Activated CD4-positive, CD25-positive, alpha-beta regulatory T cell treated with anti-CD3 and anti-CD28 coated beads, Interleukin-2, amount 50 U/mL, for 16 hours (primary cell): Measurements from ENCODE around the gene GABBR2.
"Not testable (repeated sequence)": the region's sequence is repeated elsewhere in the genome, so short reads cannot be mapped to it uniquely, and the experiment has no call there.

Source experiments
- DNase-seq: peaks from one replicate; pipeline ENCODE4 v3.0.0-alpha.2; 2020; ENCODE audit warnings: low read depth, low spot score

Gene GABBR2

GRCh38 chr9:98596486-98596885 is 112.2 kb downstream of the GABBR2 start:
- DNase-seq: no peak

DNA sequence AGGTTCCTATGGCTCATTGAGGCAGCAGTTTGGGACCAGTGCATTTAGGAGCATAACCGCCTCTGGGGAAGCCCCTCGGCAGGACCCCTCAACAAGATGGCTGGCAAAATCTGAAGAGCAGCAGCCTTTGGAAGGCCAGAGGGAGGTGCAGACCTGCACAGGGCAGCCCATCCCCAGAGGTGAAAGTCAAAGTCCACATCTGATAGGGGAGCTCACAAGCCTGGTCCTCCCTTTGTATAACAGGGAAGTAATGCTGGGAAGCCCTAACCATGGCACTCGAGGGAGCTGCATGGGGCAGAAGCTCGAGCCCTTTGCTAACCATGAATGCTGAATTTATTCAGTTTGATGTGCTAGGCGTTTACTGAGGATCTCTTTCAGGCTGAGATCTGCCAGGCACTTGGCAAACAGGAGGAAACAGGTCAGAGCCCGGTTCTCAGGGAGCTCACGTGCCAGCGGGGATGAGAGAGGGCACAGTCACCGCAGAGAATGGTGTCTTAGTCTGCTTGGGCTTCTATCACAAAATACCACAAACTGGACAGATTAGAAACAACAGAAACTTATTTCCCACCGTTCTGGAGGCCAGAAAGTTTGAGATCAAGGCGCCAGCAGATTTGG is 114.1 kb downstream of the GABBR2 start:
- DNase-seq: no peak

- DNase-seq: no peak
Measured at GRCh38 chr9:98593354-98594253, 115.1 kb downstream of the GABBR2 start.

DNA sequence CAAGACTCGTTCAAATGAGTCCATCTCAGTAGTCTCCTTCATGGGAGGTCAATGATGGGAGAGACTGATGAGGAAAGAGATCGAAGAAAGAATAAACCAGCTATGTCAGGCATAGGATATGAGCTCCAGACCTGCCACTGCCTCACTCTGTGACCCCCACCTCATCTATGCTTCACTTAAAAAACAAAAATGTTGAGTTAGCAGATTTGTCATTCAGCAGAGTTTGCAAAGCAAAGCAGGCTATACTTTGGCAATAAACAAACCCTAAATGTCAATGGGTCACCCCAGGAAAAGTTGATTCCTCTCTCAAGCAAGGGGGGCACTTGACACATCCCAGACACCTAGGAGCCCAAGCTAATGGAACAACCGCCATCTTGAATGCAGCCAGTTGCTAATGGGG is 117.0 kb downstream of the GABBR2 start:
- DNase-seq: no peak

- no peak for DNase-seq
Measured at GRCh38 chr9:98590101-98590500, 118.6 kb downstream of the GABBR2 start.

DNA sequence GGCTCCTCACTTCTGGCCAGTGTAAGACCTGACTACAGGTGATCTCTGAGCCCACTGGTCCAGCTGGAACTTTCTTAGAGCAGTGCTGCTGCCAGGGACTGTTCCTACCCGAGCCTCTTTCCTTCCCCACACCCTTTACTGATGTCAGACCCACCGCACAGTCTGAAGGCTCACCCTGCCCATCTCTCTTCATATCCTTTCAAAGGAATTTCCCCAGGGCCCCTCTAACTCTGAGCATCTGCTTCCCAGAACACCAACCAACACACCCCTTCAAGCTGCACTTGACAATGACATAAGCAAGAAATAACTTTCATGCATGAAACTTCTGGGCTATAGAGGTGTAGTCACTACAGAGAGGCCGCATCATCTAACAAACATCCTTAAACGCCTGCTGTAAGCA is 119.6 kb downstream of the GABBR2 start:
- no peak for DNase-seq

DNA sequence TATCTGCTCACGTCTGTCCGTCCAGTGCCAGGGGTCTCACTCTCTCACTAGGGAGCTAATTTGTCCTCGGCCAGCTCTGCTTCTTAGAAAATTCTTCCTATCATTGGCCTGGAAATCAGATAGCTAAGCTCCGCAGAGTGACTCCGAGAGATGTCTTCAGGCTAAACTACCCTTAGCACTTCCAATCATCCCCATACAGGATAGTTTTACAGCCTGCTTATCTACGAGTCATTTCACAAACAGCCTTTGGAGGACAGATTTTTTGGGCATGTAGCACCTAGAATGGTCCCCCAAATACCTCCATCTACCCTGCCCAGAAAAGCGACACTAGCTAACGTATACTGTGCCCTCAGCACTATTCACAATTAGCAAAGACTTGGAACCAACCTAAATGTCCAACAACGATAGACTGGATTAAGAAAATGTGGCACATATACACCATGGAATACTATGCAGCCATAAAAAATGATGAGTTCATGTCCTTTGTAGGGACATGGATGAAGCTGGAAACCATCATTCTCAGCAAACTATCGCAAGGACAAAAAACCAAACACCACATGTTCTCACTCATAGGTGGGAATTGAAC is 123.8 kb downstream of the GABBR2 start:
- not testable (repeated sequence) for DNase-seq

GRCh38 chr9:98584059-98584458 is 124.7 kb downstream of the GABBR2 start:
- DNase-seq: no peak

DNA sequence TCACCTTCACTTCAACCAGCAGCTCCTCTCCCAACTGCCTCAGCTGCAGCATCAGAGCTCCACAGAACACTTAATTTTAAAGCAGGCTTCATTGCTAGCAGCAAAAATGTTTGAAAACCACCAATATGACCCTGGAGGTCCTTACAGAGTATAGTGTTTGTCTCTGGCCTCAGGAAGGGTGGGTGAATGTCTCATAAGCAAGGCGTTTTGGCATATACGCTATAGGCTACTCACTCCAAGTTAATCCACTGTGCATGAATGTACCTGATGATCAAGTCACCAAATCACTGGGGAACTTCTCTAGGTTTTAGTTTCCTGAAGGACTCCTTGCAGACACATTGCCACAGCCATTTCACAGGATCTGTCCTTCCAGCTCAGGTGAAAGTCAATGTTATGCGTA is 125.3 kb downstream of the GABBR2 start:
- no peak for DNase-seq

- no peak for DNase-seq
Measured at GRCh38 chr9:98580956-98581355, 127.8 kb downstream of the GABBR2 start.

DNA sequence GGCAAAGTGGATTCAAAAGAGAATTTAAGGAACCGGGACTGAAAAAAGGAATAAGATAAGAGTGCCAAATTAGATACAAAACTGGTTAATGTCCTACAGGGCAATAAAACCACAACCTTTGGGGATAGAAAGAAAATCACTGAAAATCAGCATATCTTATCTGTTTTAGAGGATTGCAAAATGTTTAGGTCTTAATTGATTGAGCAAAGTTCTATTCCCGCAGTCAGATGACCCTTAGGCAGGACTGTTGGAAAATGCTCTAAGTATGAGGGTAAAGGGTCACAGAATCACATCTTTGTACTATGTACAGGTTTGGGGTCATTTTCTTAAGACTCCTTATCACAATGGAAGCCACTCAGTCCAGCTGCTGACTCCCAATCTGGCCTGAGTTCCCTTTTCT is 129.0 kb downstream of the GABBR2 start:
- DNase-seq: no peak

DNA sequence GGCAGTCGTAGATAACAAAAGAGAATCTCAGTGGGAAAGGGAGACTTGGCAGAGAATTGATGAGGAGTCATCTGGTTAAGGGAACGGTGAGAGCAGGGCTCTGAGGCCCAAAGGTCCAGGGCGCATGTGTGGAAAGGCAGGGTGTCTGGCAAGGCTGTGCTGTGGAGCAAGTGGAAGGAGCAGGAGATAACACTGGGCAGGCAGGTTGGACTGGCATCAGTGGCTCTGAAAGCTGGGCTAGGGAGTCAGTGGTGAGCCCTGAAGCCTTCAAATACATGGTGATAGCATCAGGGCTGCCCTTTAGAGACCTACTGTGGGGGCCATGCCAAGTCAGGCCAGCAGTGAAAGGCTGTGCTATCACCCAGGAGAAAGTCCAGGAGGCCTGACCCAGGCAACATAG is 131.3 kb downstream of the GABBR2 start:
- DNase-seq: no peak

DNA sequence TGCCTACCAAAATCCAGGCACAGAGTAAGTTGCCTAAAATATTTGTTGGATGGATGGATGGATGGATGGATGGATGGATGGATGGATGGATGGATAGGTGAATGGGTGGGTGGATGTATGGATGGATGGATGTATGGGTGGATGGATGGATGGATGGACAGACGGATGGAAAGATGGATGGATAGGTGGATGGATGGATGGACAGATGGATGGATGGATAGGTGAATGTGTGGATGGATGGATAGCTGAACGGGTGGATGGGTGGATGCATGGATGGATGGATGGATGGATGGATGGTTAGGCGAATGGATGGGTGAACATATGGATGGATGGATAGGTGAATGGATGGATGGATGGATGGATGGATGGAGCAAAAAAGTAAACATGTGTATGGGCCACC is 131.9 kb downstream of the GABBR2 start:
- no peak for DNase-seq

DNA sequence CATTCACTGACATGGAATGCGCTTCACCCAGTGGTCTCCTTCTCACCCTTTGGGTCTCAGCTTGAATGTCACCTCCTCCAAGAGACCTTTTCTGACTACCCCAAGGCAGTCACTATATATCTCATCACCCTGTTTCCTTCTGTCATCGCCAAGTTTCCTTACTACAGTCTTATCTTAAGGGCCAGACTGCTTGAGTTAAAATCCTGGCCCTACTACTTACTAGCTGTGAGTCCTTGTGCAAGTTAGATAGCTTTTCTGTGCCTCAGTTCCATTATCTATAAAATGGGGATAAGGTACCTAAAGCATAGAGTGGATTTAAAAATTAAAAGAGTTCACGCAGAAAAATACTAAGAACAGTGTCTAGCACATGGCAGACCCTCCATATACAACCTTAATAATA is 132.4 kb downstream of the GABBR2 start:
- DNase-seq: no peak

DNA sequence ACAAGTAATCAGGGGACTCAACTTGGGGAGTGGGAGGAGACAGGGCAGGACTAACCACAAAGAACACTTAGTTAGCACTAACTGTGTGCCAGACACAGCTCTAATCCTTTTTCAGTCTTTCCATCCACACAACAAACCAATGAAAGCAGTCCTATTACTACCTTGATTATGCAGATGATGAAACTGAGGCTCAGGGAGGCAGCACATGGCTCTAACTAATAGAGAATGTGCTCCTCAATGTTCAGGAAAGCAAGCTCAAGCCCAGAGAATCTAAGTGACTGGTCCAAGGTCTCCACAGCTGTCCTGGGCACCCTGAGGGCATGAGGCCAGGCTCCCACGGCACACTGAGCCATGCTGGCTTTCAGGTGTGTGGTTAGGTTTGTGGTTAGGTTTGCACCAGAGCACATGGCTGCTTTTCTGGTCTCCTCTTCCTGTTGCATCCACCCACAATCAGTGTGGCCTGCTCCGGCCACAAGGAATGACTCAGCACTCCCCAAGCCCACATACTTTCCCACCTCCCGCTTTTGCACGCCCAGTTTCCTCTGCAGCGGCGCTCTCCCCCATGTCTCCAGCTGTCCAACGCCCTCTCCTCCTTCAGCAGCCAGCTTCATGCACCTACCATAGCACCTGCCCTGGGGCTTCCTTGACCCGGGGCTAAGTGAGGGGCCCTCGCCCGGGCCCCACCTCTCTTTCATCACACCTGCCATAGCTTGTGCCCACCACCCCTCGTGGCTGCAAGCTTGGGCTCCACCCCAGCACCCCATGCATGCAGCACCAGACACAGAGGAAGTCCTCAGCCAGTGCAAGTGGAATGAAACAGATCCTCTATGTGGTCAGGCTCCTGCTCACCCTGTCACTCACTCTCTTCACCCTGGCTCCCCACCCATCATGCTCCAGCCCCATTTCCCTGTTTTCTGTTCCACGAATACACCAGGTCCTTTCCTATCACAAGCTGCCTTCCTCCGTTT is 133.1 kb downstream of the GABBR2 start:
- DNase-seq: no peak

- no peak for DNase-seq
Measured at GRCh38 chr9:98573749-98574278, 134.9 kb downstream of the GABBR2 start.

GRCh38 chr9:98572796-98573195 is 135.9 kb downstream of the GABBR2 start:
- no peak for DNase-seq

DNA sequence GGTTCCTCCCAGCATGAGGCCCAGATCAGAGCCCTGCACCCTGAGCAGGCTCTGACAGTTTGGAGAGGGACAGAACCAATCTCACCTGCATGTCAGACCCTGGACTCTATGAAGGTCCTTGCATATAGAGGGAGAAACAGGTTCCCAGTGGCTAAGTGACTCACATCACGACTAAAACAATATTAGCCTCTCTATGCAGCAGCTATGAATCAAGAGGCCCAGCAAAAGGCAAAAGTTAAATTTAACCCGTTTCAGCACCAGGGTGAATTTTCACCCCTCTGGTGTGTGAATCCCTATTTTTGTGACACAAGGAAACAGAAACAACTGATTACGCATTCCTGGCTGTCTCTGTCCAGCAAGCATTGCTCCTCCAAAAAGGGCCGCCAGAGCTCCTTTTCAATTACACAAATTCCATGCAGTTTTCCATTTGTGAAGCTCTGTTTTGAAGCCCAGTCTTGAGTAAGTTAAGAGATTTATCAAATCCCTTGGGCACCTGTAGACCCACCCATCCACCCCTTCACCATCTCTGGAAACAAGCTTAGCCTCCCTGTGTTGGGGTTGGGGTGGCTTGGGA is 136.6 kb downstream of the GABBR2 start:
- DNase-seq: no peak

- DNase-seq: no peak
Measured at GRCh38 chr9:98571643-98572042, 137.1 kb downstream of the GABBR2 start.

DNA sequence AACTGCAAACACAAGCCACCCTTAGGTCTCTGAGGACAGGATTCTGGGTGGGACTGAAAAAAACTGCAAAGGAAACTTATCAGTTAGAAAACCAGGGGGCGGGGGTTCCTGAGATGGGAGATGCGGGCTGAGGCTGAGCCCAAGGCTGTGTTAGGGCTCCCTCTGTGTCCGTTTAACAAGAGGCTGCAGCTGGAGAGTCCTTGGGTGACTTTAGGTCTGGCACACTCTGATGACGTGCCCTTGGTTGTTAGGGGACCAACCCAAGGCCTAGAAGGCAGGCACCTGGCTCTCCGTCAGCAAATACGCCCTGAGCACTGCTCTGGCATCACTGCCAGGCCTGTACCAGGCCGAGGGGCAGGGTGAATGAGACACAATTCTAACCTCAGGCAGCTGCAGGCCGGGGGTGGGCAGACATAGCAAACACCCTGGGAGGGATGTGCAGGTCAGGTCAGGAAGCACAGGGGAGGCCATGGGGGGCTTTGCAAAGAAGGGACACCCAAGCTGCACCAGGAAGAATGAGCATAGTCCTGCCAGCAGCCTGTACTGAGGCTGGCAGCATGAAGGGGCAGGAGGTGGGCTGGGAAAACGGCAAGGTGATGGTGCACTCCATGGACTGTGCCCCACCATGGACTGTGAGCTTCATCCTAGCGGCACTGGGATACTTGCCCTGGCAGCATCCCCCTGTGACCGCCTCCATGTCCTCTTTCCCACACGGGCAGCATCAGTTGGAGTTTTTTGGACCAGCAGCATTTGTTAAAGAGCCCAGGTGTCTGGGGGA is 137.9 kb downstream of the GABBR2 start:
- DNase-seq: no peak
